Measurements from ENCODE around the gene TSPEAR.

TSPEAR gene

GRCh38 chr21:44502171-44502958 is 209.0 kb downstream of the TSPEAR start:
- no peak for DNase-seq (ENCODE audit: low read depth)

GRCh38 chr21:44500111-44500510 is 211.3 kb downstream of the TSPEAR start:
- no peak for DNase-seq (ENCODE audit: low read depth)

- no peak for DNase-seq (ENCODE audit: low read depth)
These were observed 211.7 kb downstream of the TSPEAR start for GRCh38 chr21:44499631-44500030.

- no peak for DNase-seq (ENCODE audit: low read depth)
These were observed 212.2 kb downstream of the TSPEAR start for GRCh38 chr21:44499211-44499560.

- DNase-seq (ENCODE audit: low read depth), result no peak
These were observed 212.8 kb downstream of the TSPEAR start for GRCh38 chr21:44498280-44499210.

- no peak for DNase-seq (ENCODE audit: low read depth)
These were observed 213.7 kb downstream of the TSPEAR start for GRCh38 chr21:44497703-44498126.

- no peak for DNase-seq (ENCODE audit: low read depth)
These were observed 214.5 kb downstream of the TSPEAR start for GRCh38 chr21:44496564-44497550.

GRCh38 chr21:44495611-44496563 is 215.5 kb downstream of the TSPEAR start:
- no peak for DNase-seq (ENCODE audit: low read depth)

- no peak for DNase-seq (ENCODE audit: low read depth)
These were observed 216.4 kb downstream of the TSPEAR start for GRCh38 chr21:44494956-44495355.

- no peak for DNase-seq (ENCODE audit: low read depth)
These were observed 217.0 kb downstream of the TSPEAR start for GRCh38 chr21:44494418-44494817.

- DNase-seq (ENCODE audit: low read depth), result no peak
These were observed 218.6 kb downstream of the TSPEAR start for GRCh38 chr21:44492567-44493385.

GRCh38 chr21:44490816-44491215 is 220.6 kb downstream of the TSPEAR start:
- DNase-seq (ENCODE audit: low read depth), result no peak

GRCh38 chr21:44490405-44490804 is 221.0 kb downstream of the TSPEAR start:
- no peak for DNase-seq (ENCODE audit: low read depth)

GRCh38 chr21:44489962-44490361 is 221.4 kb downstream of the TSPEAR start:
- no peak for DNase-seq (ENCODE audit: low read depth)

- no peak for DNase-seq (ENCODE audit: low read depth)
These were observed 223.5 kb downstream of the TSPEAR start for GRCh38 chr21:44487831-44488230.

- no peak for DNase-seq (ENCODE audit: low read depth)
These were observed 225.1 kb downstream of the TSPEAR start for GRCh38 chr21:44486302-44486701.

- no peak for DNase-seq (ENCODE audit: low read depth)
These were observed 225.6 kb downstream of the TSPEAR start for GRCh38 chr21:44485796-44486195.

- DNase-seq (ENCODE audit: low read depth), result no peak
These were observed 226.0 kb downstream of the TSPEAR start for GRCh38 chr21:44485254-44485793.

- no peak for DNase-seq (ENCODE audit: low read depth)
These were observed 226.7 kb downstream of the TSPEAR start for GRCh38 chr21:44484498-44485253.

Measured in GM04504 (cell line).